ENCODE data around the gene EHD1.
A peak's percentile ranks its signal among the peaks of the same experiment; 100 is the strongest.

The EHD1 gene

DNA sequence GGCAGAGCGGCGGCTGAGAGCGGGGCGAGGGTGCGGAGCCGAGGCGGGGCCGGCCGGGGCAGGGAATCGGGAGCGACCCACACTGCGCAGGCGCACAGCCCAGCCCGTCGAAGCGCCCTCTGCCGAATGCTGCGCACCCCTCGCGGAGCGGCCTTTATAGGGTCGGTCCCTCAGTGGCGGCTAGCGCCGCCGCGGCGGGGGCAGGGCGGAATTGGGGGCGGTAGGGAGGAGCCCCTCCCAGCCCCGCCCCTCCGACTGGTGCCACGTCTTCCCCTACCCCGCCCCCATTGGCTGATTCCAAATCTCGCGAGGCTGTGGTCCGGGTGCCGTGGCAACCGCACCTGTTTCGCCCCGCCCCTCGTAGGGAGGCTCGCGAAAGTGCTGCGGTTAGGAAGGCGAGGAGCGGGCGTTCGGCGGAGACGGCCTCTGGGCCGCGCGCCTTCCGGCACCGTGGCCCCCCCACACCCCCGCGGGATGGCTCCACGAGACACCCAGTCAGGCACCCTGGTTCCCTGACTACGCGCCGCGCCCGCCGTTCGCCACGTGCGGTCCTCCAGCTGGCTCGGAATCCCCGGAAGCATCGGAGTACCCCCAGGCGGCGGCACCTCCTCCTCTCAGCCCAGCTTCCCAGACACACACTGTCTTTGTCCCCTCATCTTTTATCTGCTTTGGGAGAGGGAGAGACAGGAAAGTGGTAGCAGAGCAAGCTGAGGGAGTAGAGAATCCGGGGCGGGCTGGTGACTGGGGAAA is at the start of gene EHD1:
Gene EHD1 (minus strand): TSS at position 128 of the 750 bp plus-strand sequence. CDS start 157 bp downstream, outside the sequence.
- DNase-seq (ENCODE audit: low read depth) = peak; percentile 99

DNA sequence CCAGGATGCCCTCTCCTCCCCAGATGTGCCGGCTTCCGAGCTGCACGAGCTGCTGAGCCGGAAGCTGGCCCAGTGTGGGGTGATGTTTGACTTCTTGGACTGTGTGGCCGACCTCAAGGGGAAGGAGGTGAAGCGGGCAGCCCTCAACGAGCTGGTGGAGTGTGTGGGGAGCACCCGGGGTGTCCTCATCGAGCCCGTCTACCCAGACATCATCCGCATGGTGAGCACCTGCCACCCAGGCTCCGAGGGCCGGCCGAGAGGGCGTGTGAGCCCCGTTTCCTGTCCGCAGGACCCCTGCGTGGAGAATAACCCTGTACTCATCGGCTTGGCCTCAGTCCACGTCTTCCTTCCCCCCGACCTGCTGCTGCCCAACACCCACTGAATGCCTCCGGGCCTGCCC is 48.3 kb upstream of the EHD1 start:
- DNase-seq (ENCODE audit: low read depth) = no peak

DNA sequence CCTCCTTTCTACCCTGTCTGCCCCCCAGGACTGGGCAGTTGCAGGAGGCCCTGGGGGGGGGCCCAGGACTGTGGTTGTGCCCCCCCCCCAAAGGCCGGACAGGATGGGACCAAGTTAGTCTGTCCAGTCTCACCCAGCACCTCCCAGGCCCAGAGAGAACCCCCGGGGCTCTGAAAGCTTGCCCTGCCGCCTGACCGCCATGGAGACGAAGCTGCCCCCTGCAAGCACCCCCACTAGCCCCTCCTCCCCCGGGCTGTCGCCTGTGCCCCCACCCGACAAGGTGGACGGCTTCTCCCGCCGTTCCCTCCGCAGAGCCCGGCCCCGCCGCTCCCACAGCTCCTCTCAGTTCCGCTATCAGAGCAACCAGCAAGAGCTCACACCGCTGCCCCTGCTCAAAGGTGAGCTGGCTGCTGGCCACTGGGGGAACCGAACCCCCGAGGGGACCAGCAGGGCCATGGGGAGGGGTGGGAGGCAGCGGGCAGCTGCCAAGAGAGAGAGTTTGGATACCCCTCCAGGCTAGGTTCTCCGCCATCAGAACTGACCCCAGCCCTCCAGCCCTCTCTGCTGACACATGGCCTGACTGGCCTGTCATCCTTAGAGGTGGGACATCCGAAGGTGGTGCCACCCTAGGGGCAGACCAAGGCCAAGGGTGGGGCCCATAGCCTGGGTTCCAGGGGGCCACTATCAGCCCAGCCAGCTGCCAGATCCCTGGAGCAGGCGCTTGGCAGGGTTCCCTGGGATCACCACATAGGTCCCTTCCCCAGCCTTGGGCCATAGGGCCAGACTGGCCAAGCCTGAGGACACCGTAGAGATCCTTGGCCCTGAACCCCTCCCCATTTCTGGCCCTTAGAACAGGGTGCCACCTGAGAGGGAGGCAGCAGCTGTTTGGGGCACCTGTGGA is 47.4 kb upstream of the EHD1 start:
- no peak for DNase-seq (ENCODE audit: low read depth)

DNA sequence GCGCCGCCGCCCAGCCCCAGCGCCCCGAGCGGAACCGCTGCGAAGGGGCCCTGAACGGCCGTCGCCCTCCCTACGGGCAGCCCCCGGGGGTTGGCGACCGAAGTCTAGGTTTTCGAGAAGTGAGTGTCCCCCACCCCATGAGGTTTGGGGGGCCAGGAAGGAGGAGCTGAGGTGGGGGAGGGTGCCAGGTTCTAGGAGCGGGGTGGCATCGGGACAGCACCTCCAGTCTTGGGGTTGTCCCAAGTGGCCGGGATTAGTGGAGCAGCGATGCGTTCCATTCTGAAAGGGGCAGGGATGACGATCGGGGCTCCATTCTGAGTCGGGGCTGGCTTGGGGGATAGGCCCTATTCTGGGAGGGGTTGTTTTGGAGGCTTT is 46.5 kb upstream of the EHD1 start:
- no peak for DNase-seq (ENCODE audit: low read depth)

DNA sequence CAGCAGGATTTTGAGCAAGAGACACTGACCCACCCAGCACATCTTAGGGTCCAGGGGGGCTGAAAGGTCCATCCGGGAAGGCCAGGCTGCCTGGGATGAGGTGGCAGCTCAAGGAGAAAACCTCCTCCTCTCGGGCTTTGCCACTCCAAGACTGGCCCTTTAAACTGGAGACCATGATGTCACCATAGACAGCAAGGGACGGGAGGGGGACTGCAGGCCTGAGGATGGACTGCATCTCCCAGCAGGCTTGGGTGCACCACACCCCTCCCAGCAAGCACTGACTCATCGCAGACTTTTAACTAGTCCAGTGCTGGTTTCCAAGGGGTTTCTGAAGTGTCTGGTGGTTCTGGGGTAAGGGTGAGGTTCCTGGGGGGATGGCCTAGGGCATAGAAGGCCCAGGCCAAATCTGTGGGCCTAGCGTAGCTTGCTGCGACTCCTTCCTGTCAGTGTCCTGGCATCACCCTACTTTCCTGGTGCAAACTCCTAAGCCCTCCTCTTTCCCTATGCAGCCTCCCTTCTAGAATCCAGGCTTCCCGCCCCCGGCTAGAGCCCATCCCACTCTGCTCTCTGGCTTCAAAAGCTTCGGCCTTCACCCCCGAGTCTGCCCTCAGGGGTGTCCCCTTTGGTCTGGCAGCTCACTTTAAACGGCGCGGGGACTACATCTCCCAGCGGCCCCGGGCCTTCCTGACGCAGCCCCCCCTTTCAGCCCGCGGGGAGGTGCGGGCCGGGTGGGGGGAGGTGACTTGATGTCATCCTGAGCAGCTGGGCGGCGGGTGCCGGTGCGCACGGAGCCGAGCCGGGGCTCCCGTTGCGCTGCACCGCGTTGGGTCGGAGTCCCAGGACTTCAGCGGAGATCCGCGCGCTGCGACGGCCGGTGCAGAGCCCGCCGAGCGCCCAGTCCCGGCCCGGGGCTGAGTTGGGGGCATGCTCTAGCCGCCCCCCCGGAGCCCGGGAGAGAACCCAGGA is 45.8 kb upstream of the EHD1 start, which contains the start of gene PPP2R5B:
Gene PPP2R5B (plus strand): TSS at position 746 of the 966 bp plus-strand sequence. CDS start 1,046 bp downstream, outside the sequence.
- peak; percentile 86 for DNase-seq (ENCODE audit: low read depth)

DNA sequence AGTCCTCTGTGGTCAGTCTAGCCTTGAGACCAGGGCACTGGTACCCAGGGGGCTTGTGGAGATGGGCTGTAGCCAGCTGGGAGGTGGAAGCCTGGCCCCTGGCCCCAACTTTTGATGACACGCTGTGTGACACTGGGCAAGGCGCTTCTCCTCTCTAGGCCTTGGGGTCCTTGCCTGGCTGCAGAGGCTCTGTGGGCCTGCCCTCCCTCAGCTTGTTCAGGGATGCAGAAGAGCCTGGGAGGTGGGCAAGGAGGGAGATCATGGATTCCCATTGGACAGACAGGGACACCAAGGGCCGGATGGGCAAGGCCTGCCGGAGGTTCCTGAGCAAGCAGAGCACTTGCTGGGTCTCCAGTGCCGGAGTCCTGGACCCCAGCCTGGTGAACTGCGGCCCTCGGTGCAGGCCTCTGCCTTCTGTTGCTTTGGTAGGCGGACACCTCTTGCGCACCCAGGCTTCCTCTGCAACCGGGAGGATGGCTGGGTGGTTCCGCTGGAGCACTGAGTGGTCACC is 44.8 kb upstream of the EHD1 start:
- DNase-seq (ENCODE audit: low read depth) = no peak

DNA sequence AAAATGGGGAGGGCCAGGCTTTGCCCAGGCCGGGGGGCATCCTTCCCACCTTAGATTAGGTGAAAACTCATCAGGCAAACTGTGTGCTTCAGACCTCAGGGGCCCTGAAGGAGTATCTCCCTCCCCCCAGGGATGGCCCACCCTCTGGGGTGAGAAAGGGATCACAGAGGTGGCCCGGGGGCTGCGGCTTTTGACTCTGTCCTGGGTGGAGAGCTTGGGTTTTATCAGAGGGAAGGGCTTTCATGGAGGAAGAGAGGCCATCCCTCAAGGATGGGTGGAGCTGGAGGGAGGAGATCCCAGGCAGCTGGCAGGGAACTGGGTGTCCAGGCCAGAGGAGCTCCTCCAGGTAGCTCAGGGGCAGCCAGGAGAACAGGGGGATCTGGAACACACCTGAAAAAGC is 43.0 kb upstream of the EHD1 start:
- DNase-seq (ENCODE audit: low read depth) = no peak

DNA sequence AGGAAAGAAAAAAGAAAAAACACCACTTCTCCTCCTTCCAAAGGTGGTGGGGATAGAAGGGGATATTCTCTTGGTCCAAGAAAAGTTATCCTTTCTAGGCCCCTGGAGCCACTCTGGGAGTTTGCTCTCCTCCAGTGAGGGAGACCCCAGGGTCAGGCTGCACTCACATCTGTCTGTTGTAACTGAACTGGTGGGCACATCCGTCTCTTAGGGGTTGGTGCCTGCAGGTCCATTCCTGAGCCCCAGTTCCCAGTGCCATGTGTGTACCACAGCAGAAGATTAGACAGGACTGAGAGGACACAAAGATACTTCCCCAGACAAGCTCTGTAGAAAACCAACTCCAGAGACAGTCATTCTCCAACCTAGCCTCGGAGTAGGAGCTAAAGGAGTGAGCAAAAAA is 41.7 kb upstream of the EHD1 start:
- DNase-seq (ENCODE audit: low read depth) = no peak

DNA sequence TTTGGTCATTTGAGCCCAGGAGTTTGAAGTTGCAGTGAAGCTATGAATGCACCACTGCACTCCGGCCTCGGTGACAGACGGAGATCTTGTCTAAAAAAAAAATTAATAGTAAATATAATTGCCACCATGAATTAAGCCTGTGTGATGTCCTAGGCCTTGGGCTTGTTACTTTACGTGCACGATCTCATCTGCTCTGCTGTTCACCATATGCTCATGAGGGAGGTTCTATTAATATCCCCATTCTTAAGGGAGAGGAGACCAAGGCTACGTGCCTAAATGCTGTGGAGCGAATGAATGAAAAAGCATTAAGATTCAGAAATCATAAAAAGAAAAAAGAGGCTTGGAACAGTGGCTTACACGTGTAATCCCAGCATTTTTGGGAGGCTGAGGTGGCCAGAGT is 41.2 kb upstream of the EHD1 start:
- no peak for DNase-seq (ENCODE audit: low read depth)

DNA sequence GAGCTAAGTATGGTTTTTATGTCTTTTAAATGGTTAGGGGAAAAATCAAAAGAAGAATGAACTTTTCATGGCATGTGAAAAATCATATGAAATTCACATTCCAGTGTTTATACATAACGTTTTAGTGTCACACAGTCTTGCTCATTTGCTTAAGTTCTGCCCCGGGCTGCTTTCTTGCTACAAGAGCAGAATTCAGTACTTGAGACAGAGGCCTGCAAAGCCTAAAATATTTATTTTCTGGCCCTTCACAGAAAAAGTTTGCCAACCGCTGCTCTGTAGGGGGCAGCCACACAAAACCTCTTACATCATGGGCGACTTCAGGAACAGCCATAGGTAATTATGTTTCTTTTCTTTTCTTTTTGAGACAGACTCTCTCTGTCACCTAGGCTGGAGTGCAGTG is 39.6 kb upstream of the EHD1 start:
- no peak for DNase-seq (ENCODE audit: low read depth)

DNA sequence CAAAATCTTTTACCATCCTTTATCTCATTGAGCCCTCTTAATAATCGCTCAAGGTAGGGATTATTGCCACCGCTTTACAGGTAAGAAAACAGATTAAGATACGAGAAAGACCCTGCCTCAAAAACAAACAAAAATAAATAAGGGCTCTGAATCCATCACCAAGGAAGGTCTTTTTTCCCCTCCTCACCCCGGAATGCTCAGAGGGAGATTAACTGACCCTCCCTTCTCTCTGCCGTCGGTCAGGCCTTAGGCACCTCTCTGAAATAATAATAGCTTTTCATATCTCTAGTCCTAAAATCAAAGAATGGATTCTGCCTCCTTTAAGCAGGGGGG is 39.2 kb upstream of the EHD1 start:
- DNase-seq (ENCODE audit: low read depth) = no peak

DNA sequence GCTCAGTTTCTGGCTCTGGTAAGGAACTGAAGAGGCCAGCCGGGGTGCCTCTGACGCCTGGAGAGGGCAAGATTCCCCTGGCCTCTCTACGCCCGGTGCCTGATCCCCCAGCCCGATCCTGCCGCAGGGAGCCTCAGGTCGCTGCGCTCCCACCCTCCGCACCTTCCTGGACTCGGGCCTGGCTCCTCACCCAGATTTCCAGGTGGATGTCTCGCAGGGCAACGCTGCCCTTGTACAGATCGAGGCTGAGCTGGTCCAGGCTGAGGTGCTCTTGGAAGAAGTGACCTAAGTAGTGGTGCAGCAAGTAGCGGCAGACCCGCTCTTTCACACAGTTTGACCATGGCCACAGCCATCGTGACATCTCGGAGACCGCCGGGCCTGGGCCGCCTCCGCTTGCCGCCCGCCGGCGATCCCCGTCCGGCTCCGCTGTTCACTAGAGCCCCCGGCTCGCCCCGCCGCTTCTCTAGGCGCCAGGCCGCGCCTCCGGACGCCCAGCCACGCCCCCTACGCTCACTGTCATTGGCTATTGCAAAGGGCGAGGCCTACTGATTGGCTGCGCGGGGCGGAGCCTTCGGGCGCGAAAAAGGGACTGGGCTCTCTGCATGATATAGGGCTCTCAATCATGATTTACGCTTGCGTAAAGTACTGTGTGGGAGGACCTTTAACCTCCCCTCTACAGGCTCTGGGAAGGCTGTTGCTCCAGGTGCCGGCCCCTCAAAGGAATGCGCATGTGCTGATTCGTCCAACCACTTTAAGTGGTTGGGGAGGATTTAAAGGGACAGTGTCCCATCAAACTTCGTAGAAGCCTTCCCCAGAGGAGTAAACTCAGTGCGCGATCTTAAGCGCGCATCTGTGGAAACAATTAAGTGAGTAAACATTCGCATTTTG is 38.6 kb upstream of the EHD1 start, which contains the start of gene ATG2A:
Gene ATG2A (minus strand): TSS at position 435 of the 888 bp plus-strand sequence. CDS start 74 bp downstream, at position 361.
- DNase-seq (ENCODE audit: low read depth) = peak; percentile 98

DNA sequence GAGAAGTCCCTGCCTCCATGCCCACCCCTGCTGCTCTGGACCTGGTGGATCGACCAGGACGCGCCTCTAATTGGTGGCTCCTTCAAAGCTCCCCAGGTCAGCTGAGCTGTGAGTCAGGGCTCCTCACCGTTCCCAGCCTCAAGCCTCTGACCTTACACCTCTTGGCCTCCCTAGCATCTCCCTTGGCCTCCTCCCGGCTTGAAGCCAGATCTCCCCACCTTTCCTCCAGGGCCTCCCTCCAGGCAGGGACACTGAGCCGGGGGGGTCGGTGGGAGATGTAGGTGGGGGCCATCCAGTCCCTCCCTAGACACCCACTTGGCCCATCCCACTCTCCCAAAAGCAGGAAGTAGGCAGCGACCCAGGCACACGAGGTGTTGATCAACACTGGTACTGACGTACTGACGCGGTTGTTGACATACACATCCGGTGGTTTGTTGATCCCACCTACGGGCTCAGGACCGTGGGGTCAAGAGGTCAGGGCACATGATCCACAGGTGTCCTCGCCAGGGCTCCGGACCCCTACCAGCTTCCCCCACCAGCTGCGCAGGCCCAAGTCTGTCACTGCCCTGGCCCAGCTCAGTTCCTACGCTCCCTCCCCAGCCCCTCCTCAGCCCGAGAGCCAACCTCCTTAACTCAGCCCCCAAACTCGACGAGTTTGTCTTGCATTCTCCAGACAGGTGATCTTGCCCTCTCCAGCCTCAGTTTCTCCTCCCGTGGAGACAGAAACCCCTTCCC is 37.8 kb upstream of the EHD1 start:
- peak; percentile 19 for DNase-seq (ENCODE audit: low read depth)

DNA sequence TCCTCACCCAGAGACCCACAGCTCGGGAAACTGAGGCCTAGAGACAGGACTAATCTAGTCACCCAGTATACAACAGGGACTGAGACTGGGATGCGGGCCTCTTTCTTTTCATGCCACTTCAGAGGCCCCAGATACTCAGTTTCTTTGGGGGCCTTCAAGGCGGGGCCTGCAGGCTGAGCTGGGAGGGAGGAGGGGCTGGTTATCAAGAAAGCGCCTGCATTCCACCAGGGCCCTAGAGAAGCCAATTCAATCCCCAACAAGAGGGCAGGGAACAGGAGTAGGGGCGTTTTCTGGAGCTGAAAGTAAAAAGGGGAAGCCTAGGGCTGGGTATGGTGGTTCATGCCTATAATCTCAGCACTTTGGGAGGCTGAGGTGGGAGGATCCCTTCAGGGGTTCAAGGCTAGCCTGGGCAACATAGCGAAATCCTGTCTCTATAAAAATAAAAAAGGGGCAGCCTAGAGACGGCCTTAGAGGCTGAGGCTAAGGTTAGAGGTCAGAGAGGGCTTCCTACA is 37.0 kb upstream of the EHD1 start:
- no peak for DNase-seq (ENCODE audit: low read depth)

DNA sequence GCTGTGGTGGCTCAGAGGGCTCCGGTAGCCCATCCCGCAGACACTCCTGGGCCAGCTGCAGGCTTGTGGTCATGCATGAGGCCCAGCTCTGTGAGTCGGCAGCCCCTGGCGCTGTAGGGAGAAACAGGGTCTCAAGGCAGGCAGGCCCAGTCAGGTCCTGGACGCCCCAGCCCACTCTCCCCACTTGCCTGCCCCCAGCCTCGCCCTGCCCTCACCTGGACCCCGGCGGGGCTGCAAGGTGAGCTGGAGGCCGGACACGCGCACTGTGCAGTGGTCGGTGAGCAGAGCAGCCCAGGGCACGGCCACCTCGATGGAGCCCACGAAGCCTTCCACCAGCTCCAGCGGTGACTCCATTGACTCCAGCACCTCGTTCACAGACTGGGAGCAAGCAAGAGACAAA is 35.7 kb upstream of the EHD1 start:
- DNase-seq (ENCODE audit: low read depth) = no peak

DNA sequence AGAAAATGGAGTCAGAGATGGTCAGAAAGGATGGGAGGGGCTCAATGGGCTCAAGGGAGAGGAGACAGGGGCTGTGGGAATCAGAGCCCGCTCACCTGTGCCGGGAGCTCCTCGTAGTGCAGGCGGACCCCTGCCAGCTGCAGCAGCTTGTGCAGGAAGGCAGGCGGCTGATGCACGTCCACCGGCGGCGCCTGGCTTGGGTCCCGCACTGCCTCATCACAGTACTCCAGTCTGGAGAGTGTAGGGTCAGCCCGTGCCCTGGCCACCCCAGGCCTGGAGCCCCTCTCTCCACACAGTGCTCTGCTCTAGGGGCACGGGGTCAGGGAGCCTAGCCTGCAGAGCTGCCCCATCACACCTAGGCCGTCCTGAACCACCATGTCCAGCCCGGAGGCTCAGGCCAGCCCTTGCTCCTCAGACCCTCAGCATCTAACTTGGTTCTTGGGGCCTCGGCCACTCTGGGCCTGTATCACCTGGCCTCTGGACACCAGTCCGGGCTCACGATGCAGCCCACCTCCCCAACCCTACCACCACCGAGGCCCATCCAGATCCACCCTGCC is 34.8 kb upstream of the EHD1 start:
- no peak for DNase-seq (ENCODE audit: low read depth)

DNA sequence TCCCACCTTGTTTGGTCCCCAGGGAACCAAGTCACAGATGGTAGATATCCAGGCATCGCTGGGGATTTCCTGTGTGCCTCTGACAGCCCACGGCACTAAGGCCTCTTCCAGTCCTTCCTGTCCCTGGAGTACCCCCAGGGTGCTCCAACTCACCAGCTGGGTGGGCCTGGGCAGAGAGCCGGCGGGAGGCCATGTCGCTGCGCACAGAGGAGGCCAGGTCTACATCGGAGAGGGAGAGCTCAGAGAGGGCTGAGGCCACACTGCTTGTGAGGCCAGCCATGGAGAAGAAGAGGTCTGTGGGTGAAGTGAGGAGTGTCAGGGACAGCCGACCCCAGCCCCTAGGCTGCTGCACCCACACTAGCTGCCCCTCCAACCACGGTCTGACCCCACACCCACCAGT is 33.3 kb upstream of the EHD1 start:
- no peak for DNase-seq (ENCODE audit: low read depth)

DNA sequence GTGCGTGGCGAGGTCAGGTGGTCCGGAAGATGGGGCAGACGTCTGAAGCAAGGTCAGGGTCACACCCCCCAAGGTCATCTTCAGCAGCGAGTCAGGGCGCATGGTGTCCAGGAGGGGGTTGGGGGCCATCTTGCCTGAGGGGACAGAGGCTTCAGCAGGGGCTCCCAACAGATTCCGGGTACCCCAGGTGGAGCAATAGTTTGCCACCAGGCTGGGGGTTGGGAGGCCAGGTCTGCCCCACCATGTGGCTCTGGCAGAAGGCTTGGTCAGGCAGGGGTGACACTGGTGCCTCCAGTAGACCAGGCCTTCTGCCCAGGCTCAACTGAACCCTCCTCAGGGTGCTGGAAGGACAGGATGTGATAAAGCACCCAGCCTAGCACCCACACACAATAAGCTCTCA is 32.7 kb upstream of the EHD1 start:
- DNase-seq (ENCODE audit: low read depth) = no peak

DNA sequence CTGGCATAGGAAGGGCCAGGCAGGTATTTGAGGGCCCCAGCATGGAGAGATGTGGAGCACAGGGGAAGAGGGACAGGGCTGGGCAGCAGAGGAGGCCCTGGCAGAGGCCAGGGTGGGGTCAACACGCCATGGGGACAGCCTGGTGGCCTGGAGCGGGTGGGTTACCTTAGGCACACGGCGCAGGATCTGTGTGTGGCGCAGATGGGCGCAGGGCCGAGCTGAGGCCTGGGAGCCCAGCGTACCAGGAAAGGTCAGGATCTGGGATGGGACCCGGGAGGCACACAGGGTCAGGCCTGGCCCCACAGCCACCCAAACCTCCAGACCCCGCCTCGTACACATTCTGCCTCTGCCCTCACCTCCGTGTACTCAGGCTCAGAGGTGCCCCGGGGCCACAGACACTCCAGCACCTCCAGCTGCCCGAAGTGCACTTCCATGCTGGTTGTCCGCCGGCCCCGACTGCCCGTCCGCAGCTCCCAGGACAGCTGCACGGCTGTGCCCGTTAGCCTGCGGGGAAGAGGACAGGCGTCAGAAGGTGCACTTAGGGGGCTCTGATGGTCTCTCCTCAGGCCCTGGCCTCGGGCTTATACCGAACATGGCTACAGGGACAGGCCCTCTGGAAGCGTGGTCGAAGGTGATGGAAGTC is 32.2 kb upstream of the EHD1 start:
- no peak for DNase-seq (ENCODE audit: low read depth)

All from stimulated activated CD8-positive, alpha-beta memory T cell treated with anti-CD3 and anti-CD28 coated beads, Interleukin-4, amount 100 ng/mL, for 24 hours (primary cell).